ENCODE data around the gene CRB3.

Gene CRB3

DNA sequence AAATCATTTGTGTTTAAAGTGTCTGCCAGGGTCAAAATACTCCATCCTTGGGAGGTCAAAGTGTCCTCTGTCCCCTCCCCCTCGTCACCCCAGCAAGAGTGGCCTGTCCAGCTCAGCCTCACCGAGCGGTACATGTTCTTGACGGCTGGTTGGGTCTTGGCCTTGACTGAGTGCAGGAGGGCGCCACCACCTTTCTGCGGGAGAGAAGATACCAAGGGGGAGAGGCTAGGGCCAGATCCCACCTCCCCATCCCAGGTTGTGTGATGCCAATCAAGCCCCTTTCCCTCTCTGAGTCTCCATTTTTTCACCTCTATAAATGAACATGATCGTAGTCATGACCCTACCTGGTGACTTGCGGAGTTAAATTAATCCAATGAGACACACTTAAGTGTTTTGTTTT is 6.1 kb downstream of the CRB3 start:
- DNase-seq: no peak

DNA sequence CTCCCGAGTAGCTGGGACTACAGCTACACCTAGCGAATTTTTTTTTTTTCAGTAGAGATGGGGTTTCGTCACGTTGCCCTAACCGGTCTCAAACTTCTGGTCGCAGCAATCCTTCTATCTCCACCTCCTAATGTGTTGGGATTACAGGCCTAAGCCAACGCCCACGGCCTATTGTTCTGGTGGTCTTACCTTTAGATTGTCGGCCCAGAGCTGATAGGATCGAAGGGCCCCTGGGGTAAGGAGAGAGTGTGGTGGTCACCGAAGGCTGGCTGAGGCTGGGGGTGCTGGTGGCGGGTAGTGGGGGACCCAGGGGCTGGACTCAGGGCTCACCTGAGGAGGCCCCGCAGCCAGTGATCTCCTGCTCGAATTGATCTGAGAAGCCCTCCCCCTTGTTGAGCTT is 7.0 kb downstream of the CRB3 start:
- no peak for DNase-seq

DNA sequence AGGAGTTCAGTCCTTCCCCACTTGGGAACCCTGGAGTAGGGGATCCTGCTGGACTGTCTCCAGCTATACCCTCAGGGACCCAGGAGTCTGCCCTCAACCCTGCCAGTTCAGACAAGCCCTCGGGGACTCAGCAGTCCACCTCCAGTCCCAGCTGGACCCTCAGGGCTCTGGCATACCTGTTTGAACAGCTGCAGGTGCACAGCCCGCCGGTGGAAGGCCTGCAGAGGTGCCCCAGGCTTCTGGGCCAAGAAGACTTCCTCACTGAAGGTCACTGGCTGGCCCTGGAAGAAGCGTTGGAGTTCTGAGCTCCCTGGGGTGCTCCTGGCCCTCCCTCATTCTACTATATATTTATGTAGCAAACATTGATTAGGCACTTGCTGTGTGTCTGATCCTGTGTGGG is 8.6 kb downstream of the CRB3 start:
- DNase-seq: no peak

DNA sequence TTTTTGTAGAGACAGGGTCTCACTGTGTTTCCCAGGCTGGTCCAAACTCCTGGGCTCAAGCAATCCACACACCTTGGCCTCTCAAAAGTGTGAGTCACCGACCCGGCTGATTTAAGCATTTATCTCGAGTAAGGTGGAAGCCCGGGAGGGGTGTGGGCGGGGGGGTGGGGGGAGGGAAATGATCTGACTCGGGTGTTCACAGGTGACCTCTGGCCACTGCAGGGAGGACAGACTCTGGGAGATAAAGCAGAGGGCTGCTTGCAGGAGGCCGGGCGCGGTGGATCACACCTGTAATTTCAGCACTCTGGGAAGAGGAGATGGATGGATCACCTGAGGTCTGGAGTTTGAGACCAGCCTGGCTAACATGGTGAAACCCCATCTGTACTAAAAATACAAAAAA is 9.6 kb downstream of the CRB3 start:
- no peak for DNase-seq

DNA sequence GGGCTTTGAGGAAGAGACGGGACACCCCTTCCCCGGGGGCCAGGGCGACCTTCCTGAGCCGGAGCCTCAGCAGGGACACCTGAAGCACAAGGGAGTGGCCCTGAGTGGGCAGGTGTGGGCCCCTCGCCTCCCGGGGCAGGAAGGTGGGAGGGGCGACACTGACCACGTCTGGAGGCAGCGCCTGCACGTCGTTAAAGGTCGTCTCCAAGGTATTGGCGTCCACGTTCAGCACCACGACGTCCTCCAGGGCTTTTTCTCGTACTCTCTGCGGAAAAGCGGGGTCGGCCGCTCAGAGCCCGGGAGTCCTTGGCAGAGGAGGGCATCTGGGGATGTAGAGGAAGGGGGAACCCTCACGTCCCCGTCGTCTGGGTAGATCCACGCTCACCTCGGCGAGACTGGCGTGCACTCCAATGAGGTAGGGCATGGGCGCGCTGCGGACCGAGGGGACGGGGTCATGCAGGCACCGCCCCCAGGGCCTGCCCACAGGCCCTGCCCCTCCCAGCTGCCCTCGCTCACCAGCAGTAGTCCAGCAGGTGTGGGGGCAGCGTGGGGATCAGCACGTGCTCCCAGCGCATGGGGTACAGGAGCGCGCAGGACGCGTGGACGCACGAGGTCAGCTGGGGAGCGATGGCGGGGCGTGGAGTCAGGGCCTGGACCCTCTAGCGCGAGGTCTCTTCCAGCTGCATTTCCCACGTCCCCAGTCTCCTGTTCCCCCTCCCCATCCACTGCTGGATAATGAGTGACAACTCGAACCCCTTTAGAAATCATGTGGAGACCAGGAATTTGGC is 11.4 kb downstream of the CRB3 start:
- DNase-seq: no peak

DNA sequence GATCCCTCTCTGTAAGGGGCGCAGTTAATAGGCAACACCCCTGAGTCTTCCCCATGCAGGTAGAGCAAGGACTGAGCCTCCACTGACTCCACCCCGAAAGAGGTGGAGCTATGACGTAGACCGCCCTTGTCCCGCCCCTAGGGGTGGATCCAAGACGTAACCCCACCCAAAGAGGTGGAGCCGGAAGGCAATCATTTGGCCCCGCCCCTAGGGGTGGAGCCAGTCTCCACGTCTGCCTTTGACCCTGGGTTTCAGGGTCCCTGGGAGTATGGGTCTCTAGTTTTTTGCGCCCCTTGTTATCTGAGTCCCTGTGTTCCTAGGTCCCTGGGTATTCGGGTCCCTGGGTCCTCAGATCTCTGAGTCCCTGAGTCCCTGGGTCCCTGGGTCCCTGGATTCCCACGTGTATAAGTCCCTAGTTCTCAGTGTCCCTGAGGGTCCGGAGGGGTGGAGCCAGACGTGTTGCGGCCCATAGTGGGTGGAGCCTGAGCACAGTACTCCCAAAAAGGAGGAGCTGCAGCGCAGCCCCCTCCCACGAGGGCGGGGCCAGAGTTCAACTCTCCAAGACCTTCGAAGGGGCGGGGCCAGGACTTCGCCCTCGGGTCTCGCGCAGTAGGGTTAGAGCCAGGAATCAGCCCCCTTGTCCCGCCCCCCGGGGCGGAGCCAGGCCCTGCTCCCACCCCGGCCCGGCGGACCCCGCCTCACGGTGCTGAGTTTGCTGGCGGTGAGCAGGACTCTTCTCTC is 12.3 kb downstream of the CRB3 start:
- no peak for DNase-seq

DNA sequence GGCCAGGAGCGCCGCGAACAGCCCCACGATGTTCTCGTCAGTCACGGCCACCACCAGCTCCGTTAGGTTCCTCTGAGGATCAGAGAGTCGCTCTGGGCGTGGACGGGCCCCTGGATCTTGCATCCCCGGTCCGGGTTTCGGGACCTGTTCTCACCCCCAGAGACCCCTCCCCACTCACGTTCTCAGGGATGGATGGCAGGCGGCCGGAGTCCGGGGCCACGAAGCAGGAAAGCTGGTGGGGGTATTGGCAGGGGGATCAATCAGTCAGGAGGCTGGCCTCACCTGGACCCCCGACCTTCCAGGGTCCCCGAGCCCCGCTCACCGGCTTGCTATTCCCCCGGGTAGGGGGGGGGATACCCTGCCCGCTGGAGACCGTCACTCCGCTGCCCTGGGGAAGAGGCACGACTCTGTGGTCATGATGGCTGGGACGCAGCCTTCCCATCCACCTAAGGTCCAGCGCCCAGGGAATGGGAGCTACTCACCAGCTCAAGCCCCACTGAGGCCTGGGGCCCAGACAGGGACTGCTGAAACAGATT is 12.9 kb downstream of the CRB3 start:
- DNase-seq: no peak

DNA sequence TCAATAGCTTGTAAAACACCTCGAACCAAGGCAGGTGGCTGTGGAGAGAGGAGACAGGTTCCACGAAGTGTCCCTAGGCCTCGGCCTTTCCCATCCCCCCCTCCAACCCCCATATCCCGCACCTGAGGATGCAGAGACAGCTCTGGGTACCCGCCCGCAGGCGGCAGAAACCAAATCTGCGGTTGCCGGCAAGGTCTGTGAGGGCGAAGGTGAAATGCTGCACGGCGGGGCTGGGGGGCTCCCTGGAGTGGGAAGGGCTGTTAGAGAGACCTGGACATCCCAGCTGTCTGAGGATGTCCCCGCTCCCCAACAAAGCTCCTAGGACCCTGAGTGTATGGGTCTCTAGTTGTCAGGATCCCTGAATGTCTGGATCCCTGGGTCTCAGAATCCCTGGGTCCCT is 14.7 kb downstream of the CRB3 start:
- no peak for DNase-seq

DNA sequence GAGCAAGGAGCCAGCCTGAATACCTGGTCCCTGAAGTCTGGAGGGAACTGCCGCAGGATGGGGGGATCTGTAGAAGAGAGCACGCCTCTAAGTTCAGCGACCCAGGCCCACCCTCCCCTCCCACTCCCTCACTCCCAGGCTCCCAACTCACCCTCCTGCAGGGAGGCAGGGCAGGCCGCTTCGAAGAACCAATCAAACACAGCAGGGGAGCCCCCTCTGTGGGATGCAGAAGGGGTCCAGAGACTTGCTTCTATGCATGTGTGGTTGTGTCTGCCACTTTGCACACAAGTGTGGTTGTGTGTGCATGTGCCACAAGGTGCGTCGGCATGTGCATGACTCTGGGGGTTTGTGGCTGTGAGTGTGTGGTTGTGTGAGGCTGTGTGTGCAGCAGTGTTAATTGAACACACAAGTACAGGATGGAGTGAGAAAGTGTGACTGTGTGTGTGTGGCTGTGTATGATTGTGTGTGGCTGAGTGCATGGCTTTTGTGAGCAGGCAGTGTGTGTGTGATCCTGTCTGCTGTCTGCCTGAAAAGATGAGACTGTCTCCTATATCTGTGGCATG is 15.8 kb downstream of the CRB3 start:
- no peak for DNase-seq

DNA sequence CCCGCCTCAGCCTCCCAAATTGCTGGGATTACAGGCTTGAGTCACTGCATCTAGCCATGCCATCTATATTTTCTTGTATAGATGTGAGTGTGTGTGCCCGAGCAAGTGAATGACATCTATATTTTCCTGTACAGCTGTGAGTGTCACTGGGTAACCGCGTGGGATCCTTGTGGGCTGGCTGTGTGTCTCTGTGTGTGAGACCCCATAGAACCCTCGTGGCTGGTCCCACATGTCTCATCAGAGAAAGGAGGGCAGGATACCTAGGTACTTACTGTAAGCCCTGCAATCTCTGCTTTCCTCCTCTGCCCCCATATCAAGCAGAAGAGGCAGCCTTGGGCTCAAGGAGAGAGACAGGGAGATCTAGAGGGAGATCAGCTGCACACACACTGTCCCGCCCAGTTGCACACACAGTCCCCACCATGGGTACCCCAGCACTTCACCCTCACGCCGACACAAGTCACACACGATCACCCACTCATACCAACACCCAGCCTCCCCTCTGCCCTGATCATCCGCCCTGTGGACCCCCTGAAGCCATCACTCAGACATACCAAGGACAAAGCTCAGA is 16.9 kb downstream of the CRB3 start:
- no peak for DNase-seq

DNA sequence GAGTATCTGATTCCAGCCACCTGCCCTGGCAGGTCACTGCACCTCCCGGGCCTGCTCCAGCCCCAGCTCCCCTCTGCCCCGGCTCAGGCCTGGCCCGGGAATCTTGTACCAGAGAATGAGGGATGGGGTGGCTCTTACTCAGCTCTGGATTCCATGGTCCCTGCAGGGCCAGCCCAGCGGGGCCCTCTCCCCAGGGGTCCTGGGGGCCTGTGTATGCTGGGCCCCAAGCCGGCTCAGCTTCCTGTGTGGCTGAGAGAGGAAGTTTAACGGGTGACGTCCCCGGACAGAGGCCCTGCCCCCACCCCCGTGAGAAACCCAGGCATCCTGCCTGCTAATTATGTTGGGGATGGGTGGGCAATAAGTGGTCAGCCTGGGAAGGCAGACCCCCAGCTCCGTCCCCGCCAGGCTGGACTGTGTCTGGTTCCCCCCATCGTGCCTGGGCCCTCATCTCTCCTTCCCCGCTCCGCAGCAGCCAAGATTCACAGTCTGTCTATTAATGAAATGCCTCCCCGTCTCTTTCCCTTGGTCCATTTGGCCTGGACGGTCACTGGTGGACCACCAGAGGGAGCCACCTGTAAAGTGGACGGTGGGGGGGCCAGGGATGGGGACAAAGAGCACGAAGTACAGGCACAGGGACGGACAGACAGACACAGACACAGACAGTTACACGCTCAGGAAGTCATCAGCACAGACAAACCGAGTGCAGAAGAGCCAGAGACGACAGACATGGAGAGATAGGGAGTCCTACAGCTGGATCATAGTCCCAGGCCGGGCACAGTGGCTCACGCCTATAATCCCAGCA is 17.7 kb downstream of the CRB3 start, which contains the start of gene DENND1C:
Gene DENND1C (minus strand): TSS at position 247 of the 802 bp plus-strand sequence. CDS start 92 bp downstream, at position 155.
- no peak for DNase-seq

DNA sequence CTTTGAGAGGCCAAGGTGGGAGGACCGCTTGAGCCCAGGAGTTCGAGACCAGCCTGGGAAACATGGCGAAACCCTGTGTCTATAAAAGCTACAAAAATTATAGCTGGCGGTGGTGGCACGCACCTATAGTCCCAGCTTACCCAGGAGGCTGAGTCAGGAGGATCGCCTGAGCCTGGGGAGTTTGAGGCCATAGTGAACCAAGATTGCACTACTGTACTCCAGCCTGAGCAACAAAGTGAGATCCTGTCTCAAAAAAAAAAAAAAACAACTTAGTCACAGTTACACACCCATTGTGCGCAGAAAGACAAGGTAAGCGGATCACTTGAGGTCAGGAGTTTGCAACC is 18.2 kb downstream of the CRB3 start:
- DNase-seq: no peak

DNA sequence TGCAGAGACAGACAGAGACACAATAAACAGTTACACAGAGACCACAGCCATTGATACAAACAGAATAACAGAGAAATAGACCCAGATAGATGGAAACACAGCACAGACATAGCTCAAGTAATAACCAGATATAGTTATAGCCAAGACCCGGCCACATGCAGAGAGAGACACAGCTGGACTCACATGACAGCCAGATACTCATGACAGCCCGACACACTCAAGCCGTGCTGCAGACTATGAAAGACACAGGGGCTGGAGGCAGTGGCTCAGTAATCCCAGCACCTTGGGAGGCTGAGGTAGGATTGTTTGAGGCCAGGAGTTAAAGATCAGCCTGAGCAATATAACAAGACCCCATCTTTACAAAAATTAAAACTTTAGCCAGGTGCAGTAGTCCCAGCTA is 19.2 kb downstream of the CRB3 start:
- no peak for DNase-seq

DNA sequence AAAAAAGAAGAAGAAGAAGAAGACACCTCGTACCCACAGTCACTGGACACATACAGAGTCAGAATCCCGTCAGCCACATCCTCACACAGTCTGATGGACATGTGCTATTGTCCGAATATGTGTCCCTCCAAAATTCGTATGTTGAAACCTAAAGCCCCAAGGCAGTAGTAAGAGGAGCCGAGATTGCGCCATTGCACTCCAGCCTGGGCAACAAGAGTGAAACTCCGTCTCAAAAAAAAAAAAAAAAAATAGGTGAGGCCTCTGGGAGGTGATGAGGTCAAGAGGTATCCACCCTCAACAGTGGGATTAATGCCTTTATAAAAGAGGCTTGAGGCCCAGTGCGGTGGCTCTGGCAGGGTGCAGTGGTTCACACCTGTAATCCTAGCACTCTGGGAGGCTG is 20.2 kb downstream of the CRB3 start:
- DNase-seq: no peak

DNA sequence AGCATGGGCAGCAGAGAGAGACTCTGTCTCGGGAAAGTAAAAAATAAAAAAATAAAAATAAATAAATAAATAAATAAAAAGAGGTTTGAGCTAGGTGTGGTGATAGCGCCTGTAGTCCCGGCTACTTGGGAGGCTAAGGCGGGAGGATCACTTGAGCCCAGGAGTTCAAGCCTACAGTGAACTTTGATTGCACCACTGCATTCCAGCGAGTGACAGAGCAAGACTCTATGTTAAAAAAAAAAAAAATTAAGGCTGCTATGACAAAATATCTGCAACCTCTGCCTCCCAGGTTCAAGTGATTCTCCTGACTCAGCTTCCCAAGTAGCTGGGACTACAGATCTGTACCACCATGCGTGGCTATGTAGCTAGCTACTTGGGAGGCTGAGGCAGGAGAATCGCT is 20.8 kb downstream of the CRB3 start:
- no peak for DNase-seq

DNA sequence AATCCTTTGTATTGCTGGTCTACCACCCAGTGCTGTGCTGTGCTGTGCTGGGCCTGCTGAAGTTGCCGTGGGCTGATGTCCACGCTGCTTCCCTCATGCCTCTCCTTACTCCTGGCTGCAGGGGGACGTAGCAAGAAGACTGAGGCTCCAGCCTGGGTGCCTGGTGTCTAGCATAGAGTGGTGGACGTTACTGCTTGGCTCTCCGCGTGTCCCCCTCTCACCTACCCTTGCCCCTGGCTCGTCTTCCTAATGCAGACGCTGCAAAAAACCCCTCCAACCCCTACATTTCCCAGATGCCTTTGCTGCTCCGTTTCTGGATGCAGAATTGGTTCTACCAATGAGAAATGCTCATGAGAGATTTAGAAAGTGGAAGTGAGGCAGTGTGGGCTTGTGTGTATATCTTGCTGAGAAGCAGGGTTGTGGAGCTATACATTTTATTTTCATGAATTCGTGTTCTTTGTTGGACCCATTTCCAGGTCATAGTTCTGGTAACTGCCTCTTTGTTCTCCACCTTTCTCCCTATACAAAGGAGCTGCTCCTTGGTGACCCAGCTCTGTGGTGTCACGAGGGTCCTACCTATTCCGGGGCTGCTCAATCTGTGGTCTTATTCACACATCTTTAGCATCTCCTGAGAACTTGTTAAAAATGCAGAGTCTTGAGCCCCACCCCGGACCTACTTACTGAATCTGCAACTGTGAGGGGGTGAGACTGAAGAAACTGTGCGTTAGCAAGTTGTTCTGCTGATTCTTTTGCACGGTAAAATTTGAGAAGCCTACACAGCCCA is 25.4 kb downstream of the CRB3 start:
- DNase-seq: no peak

DNA sequence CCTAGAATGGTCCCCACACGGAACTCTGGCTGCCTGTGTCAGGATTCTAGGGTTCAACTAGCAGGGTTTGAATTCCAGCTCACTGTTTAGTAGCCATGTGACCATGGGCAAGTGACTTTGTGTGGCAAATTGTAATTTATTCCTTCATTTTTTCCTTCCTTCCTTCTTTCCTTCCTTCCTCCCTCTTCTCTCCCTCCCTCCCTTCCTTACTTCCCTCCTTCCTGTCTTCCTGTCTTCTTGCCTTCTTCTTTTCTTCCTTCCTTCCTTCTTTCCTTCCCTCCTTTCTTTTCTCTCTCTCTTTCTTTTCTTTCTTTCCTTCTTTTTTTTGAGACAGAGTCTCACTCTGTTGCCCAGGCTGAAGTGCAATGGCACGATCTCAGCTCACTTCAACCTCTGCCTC is 26.1 kb downstream of the CRB3 start:
- DNase-seq: no peak

DNA sequence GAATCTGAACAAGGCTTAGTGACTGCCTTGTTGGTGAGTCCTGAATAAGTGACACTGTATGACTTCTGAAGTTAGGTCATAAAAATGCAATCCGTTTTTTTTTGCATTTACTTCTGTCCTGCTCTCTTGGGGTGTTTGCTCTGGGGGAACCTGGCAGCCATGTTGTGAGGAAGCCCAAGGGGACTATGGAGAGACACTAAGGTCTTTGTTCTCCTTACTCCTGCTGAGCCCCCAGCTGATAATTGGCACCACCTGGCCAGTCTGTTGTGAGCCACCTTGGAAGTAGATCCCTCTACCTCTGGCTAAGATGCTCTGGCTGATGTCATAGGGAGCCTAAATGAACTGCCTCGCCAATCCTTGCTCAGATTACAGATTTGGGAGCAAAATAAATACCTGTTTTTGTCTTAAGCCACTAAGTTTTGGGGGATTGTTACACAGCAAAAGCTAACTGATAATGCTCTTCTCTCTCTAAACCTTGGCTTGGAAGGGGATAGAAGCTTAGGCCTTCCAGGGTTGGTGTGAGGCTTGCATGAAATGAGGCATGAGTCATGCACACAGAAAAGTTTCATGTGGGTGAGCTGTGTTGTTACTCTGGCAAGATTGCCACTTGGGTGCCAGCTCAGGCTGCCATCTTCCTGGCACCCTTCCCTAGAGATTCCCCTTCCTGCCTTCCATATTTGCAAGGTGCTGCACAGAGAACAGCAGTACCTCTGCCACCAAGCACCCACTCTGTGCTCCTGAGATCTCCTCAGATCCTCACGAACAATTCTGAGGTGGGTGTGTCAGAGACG is 27.9 kb downstream of the CRB3 start:
- no peak for DNase-seq

DNA sequence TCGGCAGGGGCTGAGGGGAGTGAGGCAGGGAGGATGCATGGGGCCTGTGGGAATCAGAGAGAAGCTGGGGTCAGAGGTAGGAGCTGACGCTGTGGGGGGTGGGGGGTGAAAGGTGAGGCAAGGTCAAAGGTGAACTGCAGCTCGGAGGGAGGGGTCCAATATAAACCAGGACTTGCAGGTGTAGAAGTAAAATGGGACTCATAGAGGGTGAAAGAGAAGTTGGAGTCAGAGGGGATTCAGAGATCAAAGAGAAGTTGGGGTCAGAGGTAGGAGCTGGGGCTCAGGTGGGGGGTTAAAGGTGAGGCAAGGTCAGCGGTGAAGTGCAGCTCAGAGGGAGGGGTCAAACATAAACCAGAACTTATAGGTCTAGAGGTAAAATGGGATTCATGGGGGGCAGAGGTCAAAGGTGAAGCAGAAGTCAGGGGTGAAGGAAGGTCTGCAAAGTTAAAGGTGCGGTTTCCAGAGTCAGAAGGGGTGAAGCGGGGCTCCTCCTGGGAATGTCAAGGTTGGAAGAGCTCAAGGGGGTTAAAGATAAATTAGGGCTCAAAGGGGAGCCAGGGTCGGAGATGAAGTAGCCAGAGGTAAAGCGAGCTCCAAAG is 30.5 kb downstream of the CRB3 start:
- DNase-seq: no peak

DNA sequence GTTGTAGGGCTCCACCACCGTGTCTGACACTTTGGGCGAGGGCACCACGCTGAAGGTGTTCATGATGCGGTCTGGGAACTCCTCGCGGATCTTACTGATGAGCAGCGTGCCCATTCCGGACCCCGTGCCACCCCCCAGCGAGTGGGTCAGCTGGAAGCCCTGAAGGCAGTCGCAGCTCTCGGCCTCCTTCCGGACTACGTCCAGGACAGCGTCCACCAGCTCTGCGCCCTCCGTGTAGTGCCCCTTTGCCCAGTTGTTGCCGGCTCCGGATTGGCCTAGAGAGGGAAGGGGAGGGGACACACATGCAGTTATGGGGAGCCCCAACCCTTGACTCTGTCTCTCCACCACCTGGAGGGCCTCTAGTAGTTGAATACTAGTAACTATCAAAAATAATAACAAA is 31.9 kb downstream of the CRB3 start:
- DNase-seq: no peak

All from COR-L47 (cell line).